Measurements from ENCODE around the gene F2RL3. TPM values are rescaled to one million over a fixed set of nuclear protein-coding genes. Genes with fewer than 3 reads are reported as not detected.
"Not testable (repeated sequence)": the region's sequence is repeated elsewhere in the genome, so short reads cannot be mapped to it uniquely, and the experiment has no call there.

The F2RL3 gene
- total RNA-seq, 4 donors from 2014 or later = 2.2 to 9.4 (median 6.3) TPM

DNA sequence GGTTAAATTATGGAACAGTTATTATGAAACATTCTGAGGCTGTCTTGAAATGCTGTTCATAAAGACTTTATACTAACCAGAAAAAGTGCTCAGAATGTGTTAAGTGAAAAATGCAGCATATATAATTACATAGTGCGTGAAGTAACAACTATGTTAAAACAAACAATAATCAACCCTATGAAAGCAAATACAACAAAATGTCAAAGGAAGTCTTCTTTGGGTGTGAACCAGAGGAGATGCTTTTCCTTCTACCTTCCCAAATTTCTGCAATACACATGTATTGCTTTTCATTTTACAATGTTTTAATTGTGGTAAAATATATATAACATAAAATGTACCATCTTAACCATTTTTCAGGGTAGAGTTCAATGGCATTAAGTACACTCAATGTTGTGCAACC is 45.7 kb downstream of the F2RL3 start:
- H3K36me3 ChIP-seq = no peaks in the 10 kb centered on the region
- in situ Hi-C loops (cut with MboI; ENCODE audit: low sequenced_read_pairs in 4 of 4) (no loop called here), intact Hi-C loops (cut with DNase I; ENCODE audit: low total_unique reads) (no loop called here)
- H3K9me3 ChIP-seq = no peaks in the 10 kb centered on the region
- H3K27ac ChIP-seq = no peak overlapping the region
- no peak for TF ChIP-seq POLR2A (IDR thresholded peaks at IDR 0.05)
- TF ChIP-seq, protein P1, sequence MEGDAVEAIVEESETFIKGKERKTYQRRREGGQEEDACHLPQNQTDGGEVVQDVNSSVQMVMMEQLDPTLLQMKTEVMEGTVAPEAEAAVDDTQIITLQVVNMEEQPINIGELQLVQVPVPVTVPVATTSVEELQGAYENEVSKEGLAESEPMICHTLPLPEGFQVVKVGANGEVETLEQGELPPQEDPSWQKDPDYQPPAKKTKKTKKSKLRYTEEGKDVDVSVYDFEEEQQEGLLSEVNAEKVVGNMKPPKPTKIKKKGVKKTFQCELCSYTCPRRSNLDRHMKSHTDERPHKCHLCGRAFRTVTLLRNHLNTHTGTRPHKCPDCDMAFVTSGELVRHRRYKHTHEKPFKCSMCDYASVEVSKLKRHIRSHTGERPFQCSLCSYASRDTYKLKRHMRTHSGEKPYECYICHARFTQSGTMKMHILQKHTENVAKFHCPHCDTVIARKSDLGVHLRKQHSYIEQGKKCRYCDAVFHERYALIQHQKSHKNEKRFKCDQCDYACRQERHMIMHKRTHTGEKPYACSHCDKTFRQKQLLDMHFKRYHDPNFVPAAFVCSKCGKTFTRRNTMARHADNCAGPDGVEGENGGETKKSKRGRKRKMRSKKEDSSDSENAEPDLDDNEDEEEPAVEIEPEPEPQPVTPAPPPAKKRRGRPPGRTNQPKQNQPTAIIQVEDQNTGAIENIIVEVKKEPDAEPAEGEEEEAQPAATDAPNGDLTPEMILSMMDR (IDR thresholded peaks at IDR 0.05 in 4 of 5, conservative IDR thresholded peaks at IDR 0.05 in 1 of 5) = no peak
- no peak overlapping the region for H3K4me3 ChIP-seq
- no peaks in the 10 kb centered on the region for H3K4me1 ChIP-seq
- ATAC-seq (no peak), DNase-seq (no peak)
- H3K27me3 ChIP-seq = no peaks in the 10 kb centered on the region

DNA sequence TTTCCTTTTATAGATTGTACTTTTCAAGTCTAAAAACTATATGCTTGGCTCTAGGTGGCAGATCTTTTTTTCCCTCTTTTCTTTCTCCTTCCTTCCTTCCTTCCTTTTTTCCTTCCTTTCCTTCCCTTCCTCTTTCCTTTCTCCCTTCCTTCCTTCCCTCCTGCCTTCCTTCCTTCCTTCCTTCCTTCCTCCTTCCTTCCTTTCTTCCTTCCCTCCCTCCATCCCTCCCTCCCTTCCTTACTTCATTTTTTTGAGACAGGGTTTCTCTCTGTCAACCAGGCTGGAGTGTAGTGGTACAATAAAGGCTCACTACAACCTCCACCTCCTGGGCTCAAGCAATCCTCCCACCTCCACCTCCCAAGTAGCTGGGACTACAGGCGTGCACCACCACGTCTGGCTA is 48.1 kb downstream of the F2RL3 start:
- in situ Hi-C loops (cut with MboI; ENCODE audit: low sequenced_read_pairs in 4 of 4) = no loop called here
- TF ChIP-seq, protein P1 (IDR thresholded peaks at IDR 0.05 in 4 of 5, conservative IDR thresholded peaks at IDR 0.05 in 1 of 5) = no peak
- TF ChIP-seq POLR2A (IDR thresholded peaks at IDR 0.05) = no peak
- ATAC-seq (no peak), DNase-seq (no peak)
- no peaks in the 10 kb centered on the region for H3K4me1 ChIP-seq
- H3K9me3 ChIP-seq = no peaks in the 10 kb centered on the region
- no peaks in the 10 kb centered on the region for H3K27me3 ChIP-seq
- H3K4me3 ChIP-seq = no peak overlapping the region
- intact Hi-C loops (cut with DNase I; ENCODE audit: low total_unique reads) = no loop called here
- no peaks in the 10 kb centered on the region for H3K36me3 ChIP-seq
- H3K27ac ChIP-seq = no peak overlapping the region

DNA sequence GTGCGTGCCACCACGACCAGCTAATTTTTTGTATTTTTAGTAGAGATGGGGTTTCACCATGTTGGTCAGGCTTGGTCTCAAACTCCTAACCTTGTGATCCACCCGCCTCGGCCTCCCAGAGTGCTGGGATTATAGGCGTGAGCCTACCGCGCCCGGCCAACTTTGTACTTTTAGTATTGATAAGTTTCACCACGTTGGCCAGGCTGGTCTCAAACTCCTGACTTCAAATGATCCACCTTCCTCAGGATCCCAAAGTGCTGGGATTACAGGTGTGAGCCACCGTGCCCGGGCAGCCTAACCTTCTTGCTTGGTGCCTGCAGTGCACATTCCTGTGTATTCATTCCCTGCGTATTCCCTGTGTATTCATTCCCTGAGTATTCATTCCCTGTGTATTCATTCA is 49.0 kb downstream of the F2RL3 start:
- H3K4me3 ChIP-seq; H3K27me3 ChIP-seq; in situ Hi-C loops (cut with MboI; ENCODE audit: low sequenced_read_pairs in 4 of 4); ATAC-seq; DNase-seq; H3K4me1 ChIP-seq; H3K27ac ChIP-seq; H3K36me3 ChIP-seq; H3K9me3 ChIP-seq; intact Hi-C loops (cut with DNase I; ENCODE audit: low total_unique reads): not testable (repeated sequence)

DNA sequence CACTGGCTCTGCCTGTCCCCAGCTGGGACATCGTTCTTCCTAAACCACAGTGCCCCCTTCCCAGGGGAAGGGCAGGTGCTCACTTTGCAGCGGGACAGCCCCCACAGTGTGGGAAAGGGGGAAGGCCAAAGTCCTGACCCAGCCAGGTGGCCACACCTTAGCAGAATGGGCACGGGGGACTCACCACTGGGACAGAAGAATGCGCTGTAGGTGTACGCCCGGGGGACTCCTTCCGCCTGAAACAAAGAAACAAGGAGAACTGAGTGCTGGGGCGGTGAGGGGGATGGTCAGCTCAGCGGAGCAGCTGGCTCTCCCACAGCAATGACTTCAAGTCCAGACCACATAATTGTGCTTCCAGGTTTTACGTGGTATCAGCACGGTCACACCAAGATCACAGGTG is 49.4 kb downstream of the F2RL3 start:
- Histone ChIP-seq H3K9me3 (no peaks in the 10 kb centered on the region), H3K36me3 (no peaks in the 10 kb centered on the region), H3K27me3 (no peaks in the 10 kb centered on the region), H3K4me3 (no peak overlapping the region), H3K4me1 (no peaks in the 10 kb centered on the region), H3K27ac (no peak overlapping the region)
- ATAC-seq = no peak
- intact Hi-C loops (cut with DNase I; ENCODE audit: low total_unique reads) = no loop called here
- in situ Hi-C loops (cut with MboI; ENCODE audit: low sequenced_read_pairs in 4 of 4) = no loop called here
- no peak for TF ChIP-seq POLR2A (IDR thresholded peaks at IDR 0.05)
- TF ChIP-seq, protein P1 (IDR thresholded peaks at IDR 0.05 in 4 of 5, conservative IDR thresholded peaks at IDR 0.05 in 1 of 5) = no peak
- DNase-seq = no peak

DNA sequence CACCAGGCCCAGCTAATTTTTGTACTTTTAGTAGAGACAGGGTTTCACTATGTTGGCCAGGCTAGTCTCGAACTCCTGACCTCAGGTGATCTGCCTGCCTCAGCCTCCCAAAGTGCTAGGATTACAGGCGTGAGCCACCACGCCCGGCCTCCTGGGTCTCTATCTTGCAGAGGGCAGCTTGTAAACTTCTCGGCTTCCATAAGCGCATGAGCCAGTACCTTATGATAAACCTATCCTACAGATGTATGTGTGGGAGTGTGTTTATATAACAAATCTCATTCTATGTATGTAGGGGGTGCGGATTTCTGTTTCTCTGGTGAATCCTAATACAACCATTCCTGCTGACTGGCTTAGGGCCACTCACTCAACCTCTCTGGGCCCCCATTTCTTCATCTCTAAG is 51.3 kb downstream of the F2RL3 start:
- intact Hi-C loops (cut with DNase I; ENCODE audit: low total_unique reads); H3K4me1 ChIP-seq; H3K4me3 ChIP-seq; H3K9me3 ChIP-seq; DNase-seq; in situ Hi-C loops (cut with MboI; ENCODE audit: low sequenced_read_pairs in 4 of 4); H3K27ac ChIP-seq; H3K36me3 ChIP-seq; H3K27me3 ChIP-seq; ATAC-seq: not testable (repeated sequence)

DNA sequence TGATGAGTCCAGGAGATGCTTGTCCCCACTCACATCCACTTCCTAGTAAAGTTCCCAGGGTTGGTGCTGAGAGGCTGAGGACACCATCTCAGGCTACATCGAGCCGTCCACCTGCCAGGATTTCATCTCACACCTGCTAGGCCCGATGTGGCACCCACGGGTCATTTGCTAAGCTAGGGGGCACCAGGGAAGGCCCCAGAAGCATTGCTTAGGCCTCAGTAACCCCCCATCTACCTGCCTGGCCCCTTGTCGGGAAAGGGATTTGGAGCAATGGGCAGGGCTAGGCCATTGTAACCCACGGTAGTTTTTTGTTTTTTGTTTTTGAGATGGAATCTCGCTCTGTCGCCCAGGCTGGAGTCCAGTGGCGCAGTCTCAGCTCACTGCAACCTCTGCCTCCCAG is 51.8 kb downstream of the F2RL3 start:
- ATAC-seq (no peak), DNase-seq (no peak)
- no peaks in the 10 kb centered on the region for H3K36me3 ChIP-seq
- H3K4me1 ChIP-seq = no peaks in the 10 kb centered on the region
- no peak for TF ChIP-seq POLR2A (IDR thresholded peaks at IDR 0.05)
- TF ChIP-seq, protein P1 (IDR thresholded peaks at IDR 0.05 in 4 of 5, conservative IDR thresholded peaks at IDR 0.05 in 1 of 5) = no peak
- in situ Hi-C loops (cut with MboI; ENCODE audit: low sequenced_read_pairs in 4 of 4) = no loop called here
- intact Hi-C loops (cut with DNase I; ENCODE audit: low total_unique reads) = no loop called here
- no peak overlapping the region for H3K4me3 ChIP-seq
- no peaks in the 10 kb centered on the region for H3K9me3 ChIP-seq
- H3K27me3 ChIP-seq = no peaks in the 10 kb centered on the region
- H3K27ac ChIP-seq = no peak overlapping the region
